Mucosa of descending colon (tissue), 3 donors: Measurements from ENCODE around the gene CIC. TPM values are rescaled to one million over a fixed set of nuclear protein-coding genes. Genes with fewer than 3 reads are reported as not detected.

ENCODE experiments used
- ATAC-seq: fragments of 200-7000 bp; cut with Tn5 transposase; one replicate; pipeline ENCODE4 v1.9.1; 2020; ENCODE audit warnings: mild to moderate bottlenecking, moderate library complexity
- DNase-seq, 3 donors: peaks; one replicate each; pipeline ENCODE4 v3.0.0-alpha.2; 2020
- H3K36me3 ChIP-seq: fragments of 200-600 bp; one replicate; pipeline ENCODE4 v1.8.0; 2021; ENCODE audit warnings: low read depth, mild to moderate bottlenecking
- H3K4me1 ChIP-seq: fragments of 200-600 bp; one replicate; pipeline ENCODE4 v1.8.0; 2021; ENCODE audit warnings: low read depth, mild to moderate bottlenecking
- H3K4me3 ChIP-seq: fragments of 200-600 bp; one replicate; pipeline ENCODE4 v1.8.0; 2021; ENCODE audit warnings: mild to moderate bottlenecking
- H3K9me3 ChIP-seq: fragments of 200-600 bp; one replicate; pipeline ENCODE4 v1.8.0; 2021; ENCODE audit warnings: mild to moderate bottlenecking
- CTCF ChIP-seq: fragments of 200-600 bp; IDR thresholded peaks from one replicate; pipeline ENCODE4 v1.8.0; 2022; ENCODE audit warnings: antibody characterized with exemption, mild to moderate bottlenecking
- intact Hi-C, 2 donors: fragments of 100-400 bp; cut with DNase I in 1 of 2; cut with micrococcal nuclease in 1 of 2; formaldehyde crosslinking; loops; one replicate each; pipeline versions ENCODE4 v1.11.0 to v1.11.1; 2022; cut with DNase I, micrococcal nuclease
- total RNA-seq, 3 donors: library from RNA; stranded (reverse); fragmentation: NEBNext Ultra II Directional in 2 of 3; extraction: Animal tissue kit (Norgen Biotek cat#: 25700) in 2 of 3; gene quantifications; one replicate each; pipeline versions ENCODE4 v1.2.1 to v1.2.4, GENCODE V29; 2021 to 2023
- donor health status: DM: no; HTN: no; CAD: no; lungs with moderate emphysema.
- donor health status: DM: no; HTN: no; CAD: no.
- donor health status: DM: no; HTN: yes; CAD: no.

The CIC gene
- total RNA-seq, 3 donors from 2014 or later: 47.3 to 78.0 (median 50.0) TPM

- intact Hi-C loops: no loop called here
- ATAC-seq (peak; percentile 97), DNase-seq (peak; percentile 98 to 99 (median 99))
- peak; percentile 85 for TF ChIP-seq CTCF
- Histone ChIP-seq H3K36me3 (no peaks in the 10 kb centered on the region), H3K9me3 (no peaks in the 10 kb centered on the region), H3K4me1 (peaks cover 22% of the 10 kb centered on the region), H3K4me3 (peak within 1 kb of the TSS; percentile 56)
Observed at GRCh38 chr19:42325308-42325895, 56.4 kb downstream of the CIC start, which contains the start of gene MEGF8. Gene MEGF8, plus strand, starts transcription at chr19:42325635. Its CDS starts 609 bp downstream, at chr19:42326244.

GRCh38 chr19:42325896-42326771 is 57.1 kb downstream of the CIC start:
- intact Hi-C loops: no loop called here
- Histone ChIP-seq H3K36me3 (no peaks in the 10 kb centered on the region), H3K9me3 (no peaks in the 10 kb centered on the region), H3K4me1 (peaks cover 22% of the 10 kb centered on the region), H3K4me3 (peak overlapping the region; percentile 56)
- ATAC-seq (peak; percentile 44), DNase-seq (peak; percentile 44 to 69 (median 62))
- no peak for TF ChIP-seq CTCF

GRCh38 chr19:42326969-42327368 is 57.9 kb downstream of the CIC start:
- no peak for TF ChIP-seq CTCF
- Histone ChIP-seq H3K4me1 (peaks cover 22% of the 10 kb centered on the region), H3K4me3 (no peak overlapping the region), H3K36me3 (no peaks in the 10 kb centered on the region), H3K9me3 (no peaks in the 10 kb centered on the region)
- DNase-seq (no peak), ATAC-seq (no peak)
- intact Hi-C loops: no loop called here

- DNase-seq (no peak), ATAC-seq (no peak)
- no peaks in the 10 kb centered on the region for H3K9me3 ChIP-seq
- H3K4me3 ChIP-seq: no peak overlapping the region
- no peak for TF ChIP-seq CTCF
- no peaks in the 10 kb centered on the region for H3K36me3 ChIP-seq
- intact Hi-C loops: no loop called here
- H3K4me1 ChIP-seq: peaks cover 22% of the 10 kb centered on the region
Observed at GRCh38 chr19:42327381-42327780, 58.3 kb downstream of the CIC start.

- Histone ChIP-seq H3K4me1 (peaks cover 22% of the 10 kb centered on the region), H3K36me3 (no peaks in the 10 kb centered on the region), H3K4me3 (no peak overlapping the region), H3K9me3 (no peaks in the 10 kb centered on the region)
- ATAC-seq (no peak), DNase-seq (no peak)
- intact Hi-C loops: no loop called here
- no peak for TF ChIP-seq CTCF
Observed at GRCh38 chr19:42328106-42328505, 59.1 kb downstream of the CIC start.
